Spleen (tissue), 7 donors: ENCODE measurements around the gene SIK3.

Source experiments
- POLR2A ChIP-seq, 3 donors: fragments of 450-650 bp; IDR thresholded peaks; one replicate each; pipeline ENCODE4 v1.5.1; 2017; ENCODE audit warnings: antibody characterized with exemption in 3 of 3, mild to moderate bottlenecking in 1 of 3
- POLR2AphosphoS5 ChIP-seq, 3 donors: sonication (generic); formaldehyde crosslinking; IDR thresholded peaks; one replicate each; pipeline ENCODE4 v1.5.1; 2017; ENCODE audit warnings: antibody characterized with exemption in 3 of 3
- TF ChIP-seq, protein P1 (sequence below), 11 experiments: fragments of 200-600 bp in 7 of 11; fragments of 450-650 bp in 4 of 11; sonication (generic) in 4 of 11; IDR thresholded peaks in 8 of 11; conservative IDR thresholded peaks in 3 of 11; 1 replicate in 7 of 11; 2 replicates in 4 of 11; pipeline versions ENCODE4 v1.4.0 to v1.8.0; 2016 to 2021; ENCODE audit warnings: antibody characterized with exemption in 11 of 11, inconsistent platforms in 4 of 11, mild to moderate bottlenecking in 1 of 11
- donor health status: DM: no; HTN: no; CAD: no; lungs with moderate emphysema.
- donor health status: DM: no; HTN: no; CAD: no.
- donor health status: DM: no; HTN: no; CAD: no.

DNA sequence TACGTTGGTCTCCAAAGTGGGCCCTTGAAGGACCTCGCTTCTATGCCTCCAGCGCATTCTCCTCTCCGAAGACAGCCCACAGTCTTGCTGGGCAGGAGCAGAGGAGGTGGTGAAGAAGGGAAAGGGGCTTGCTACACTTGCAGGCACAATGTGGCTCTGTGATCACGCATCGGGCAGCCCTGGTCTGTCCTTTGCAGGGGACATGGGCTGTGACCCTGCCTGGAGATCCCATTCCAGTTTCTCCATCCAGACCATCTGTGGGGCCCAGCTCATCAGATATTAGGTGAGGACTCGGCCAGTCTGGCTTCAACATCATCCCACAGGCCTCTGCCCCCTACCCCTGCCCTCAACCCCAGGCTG, 261.6 kb downstream of the SIK3 start:
- TF ChIP-seq, protein P1, sequence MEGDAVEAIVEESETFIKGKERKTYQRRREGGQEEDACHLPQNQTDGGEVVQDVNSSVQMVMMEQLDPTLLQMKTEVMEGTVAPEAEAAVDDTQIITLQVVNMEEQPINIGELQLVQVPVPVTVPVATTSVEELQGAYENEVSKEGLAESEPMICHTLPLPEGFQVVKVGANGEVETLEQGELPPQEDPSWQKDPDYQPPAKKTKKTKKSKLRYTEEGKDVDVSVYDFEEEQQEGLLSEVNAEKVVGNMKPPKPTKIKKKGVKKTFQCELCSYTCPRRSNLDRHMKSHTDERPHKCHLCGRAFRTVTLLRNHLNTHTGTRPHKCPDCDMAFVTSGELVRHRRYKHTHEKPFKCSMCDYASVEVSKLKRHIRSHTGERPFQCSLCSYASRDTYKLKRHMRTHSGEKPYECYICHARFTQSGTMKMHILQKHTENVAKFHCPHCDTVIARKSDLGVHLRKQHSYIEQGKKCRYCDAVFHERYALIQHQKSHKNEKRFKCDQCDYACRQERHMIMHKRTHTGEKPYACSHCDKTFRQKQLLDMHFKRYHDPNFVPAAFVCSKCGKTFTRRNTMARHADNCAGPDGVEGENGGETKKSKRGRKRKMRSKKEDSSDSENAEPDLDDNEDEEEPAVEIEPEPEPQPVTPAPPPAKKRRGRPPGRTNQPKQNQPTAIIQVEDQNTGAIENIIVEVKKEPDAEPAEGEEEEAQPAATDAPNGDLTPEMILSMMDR (IDR thresholded peaks at IDR 0.05 in 8 of 11, conservative IDR thresholded peaks at IDR 0.05 in 3 of 11), result no peak
- TF ChIP-seq POLR2A (IDR thresholded peaks at IDR 0.05) (no peak), POLR2AphosphoS5 (IDR thresholded peaks at IDR 0.05) (no peak)
